ENCODE results near the gene EHMT1.
"Not testable (repeated sequence)": the region's sequence is repeated elsewhere in the genome, so short reads cannot be mapped to it uniquely, and the experiment has no call there.

EHMT1 gene

GRCh38 chr9:137696136-137696925, 77.5 kb downstream of the EHMT1 start:
- no peak for DNase-seq

GRCh38 chr9:137697193-137697592, 78.4 kb downstream of the EHMT1 start:
- DNase-seq, result no peak

- DNase-seq, result no peak
These were observed 79.0 kb downstream of the EHMT1 start for GRCh38 chr9:137697832-137698231.

GRCh38 chr9:137700911-137701310, 82.1 kb downstream of the EHMT1 start:
- DNase-seq, result no peak

GRCh38 chr9:137702615-137703379, 84.0 kb downstream of the EHMT1 start:
- no peak for DNase-seq

GRCh38 chr9:137703842-137704508, 85.2 kb downstream of the EHMT1 start:
- DNase-seq, result no peak

GRCh38 chr9:137705443-137705863, 86.6 kb downstream of the EHMT1 start:
- no peak for DNase-seq

- no peak for DNase-seq
These were observed 87.1 kb downstream of the EHMT1 start for GRCh38 chr9:137705906-137706305.

GRCh38 chr9:137707361-137707760, 88.6 kb downstream of the EHMT1 start:
- DNase-seq, result no peak

GRCh38 chr9:137708590-137709284, 89.9 kb downstream of the EHMT1 start:
- DNase-seq, result no peak

- DNase-seq, result no peak
These were observed 90.8 kb downstream of the EHMT1 start for GRCh38 chr9:137709411-137710101.

- DNase-seq, result no peak
These were observed 91.9 kb downstream of the EHMT1 start for GRCh38 chr9:137710704-137711103.

GRCh38 chr9:137711678-137712105, 92.9 kb downstream of the EHMT1 start:
- DNase-seq, result no peak

- DNase-seq, result no peak
These were observed 96.5 kb downstream of the EHMT1 start for GRCh38 chr9:137715321-137715720.

GRCh38 chr9:137715866-137716693, 97.3 kb downstream of the EHMT1 start:
- not testable (repeated sequence) for DNase-seq

GRCh38 chr9:137716694-137717287, 98.0 kb downstream of the EHMT1 start:
- no peak for DNase-seq

- DNase-seq, result no peak
These were observed 99.0 kb downstream of the EHMT1 start for GRCh38 chr9:137717776-137718327.

- DNase-seq, result no peak
These were observed 100.4 kb downstream of the EHMT1 start for GRCh38 chr9:137719194-137719593.

- no peak for DNase-seq
These were observed 101.8 kb downstream of the EHMT1 start for GRCh38 chr9:137720571-137721110.

- DNase-seq, result no peak
These were observed 102.7 kb downstream of the EHMT1 start for GRCh38 chr9:137721479-137721878.
